GM12892 (cell line): ENCODE data around the gene CTSD.

Experiments
- DNase-seq: peaks from one replicate; pipeline ENCODE4 v3.0.0; 2011; ENCODE audit not compliant: insufficient read length
- FAIRE-seq: peaks from 2 replicates; lab custom pipeline; 2011; peaks lifted over from hg19 to GRCh38; lab: Jason Lieb, UNC
- POLR2A ChIP-seq: IDR thresholded peaks from 2 replicates; pipeline ENCODE4 v1.6.1; 2011; ENCODE audit warnings: low read depth, low read length, control low read depth
- POLR2AphosphoS5 ChIP-seq: IDR thresholded peaks from 2 replicates; pipeline ENCODE4 v1.6.1; 2011; ENCODE audit warnings: low read depth, low read length, control low read depth
- TAF1 ChIP-seq: IDR thresholded peaks from 2 replicates; pipeline ENCODE4 v1.6.1; 2011; ENCODE audit warnings: low read depth, mild to moderate bottlenecking, control low read depth, low read length, borderline replicate concordance

CTSD gene

GRCh38 chr11:1762537-1763302 lies 1.0 kb downstream of the CTSD start:
- FAIRE-seq, result no peak
- peak; percentile 39 for DNase-seq
- TF ChIP-seq TAF1, result no peak
- TF ChIP-seq POLR2AphosphoS5, result no peak
- no peak for TF ChIP-seq POLR2A

GRCh38 chr11:1761857-1762536 lies 1.7 kb downstream of the CTSD start:
- no peak for TF ChIP-seq POLR2A
- no peak for TF ChIP-seq POLR2AphosphoS5
- no peak for TF ChIP-seq TAF1
- FAIRE-seq (no peak), DNase-seq (no peak)

- no peak for TF ChIP-seq POLR2A
- TF ChIP-seq POLR2AphosphoS5, result no peak
- no peak for TF ChIP-seq TAF1
- DNase-seq (no peak), FAIRE-seq (no peak)
These were observed 2.4 kb downstream of the CTSD start for GRCh38 chr11:1761110-1761856.

- FAIRE-seq, result no peak
- TF ChIP-seq TAF1 (no peak), POLR2A (no peak), POLR2AphosphoS5 (no peak)
- DNase-seq, result peak; percentile 25
These were observed 3.2 kb downstream of the CTSD start for GRCh38 chr11:1760351-1761109.

- no peak for FAIRE-seq
- TF ChIP-seq POLR2AphosphoS5 (no peak), TAF1 (no peak), POLR2A (no peak)
- peak; percentile 29 for DNase-seq
These were observed 3.9 kb downstream of the CTSD start for GRCh38 chr11:1759851-1760220.

- TF ChIP-seq POLR2A (no peak), TAF1 (no peak), POLR2AphosphoS5 (no peak)
- FAIRE-seq, result no peak
- DNase-seq, result no peak
These were observed 4.4 kb downstream of the CTSD start for GRCh38 chr11:1759151-1759850.

GRCh38 chr11:1758611-1759150 lies 5.0 kb downstream of the CTSD start:
- FAIRE-seq (no peak), DNase-seq (no peak)

GRCh38 chr11:1757861-1758610 lies 5.7 kb downstream of the CTSD start:
- TF ChIP-seq TAF1 (no peak), POLR2AphosphoS5 (no peak), POLR2A (no peak)
- DNase-seq (peak; percentile 30), FAIRE-seq (no peak)

More at GRCh38 chr11:1758611-1759150, 5.0 kb downstream of the CTSD start:
- no peak for TF ChIP-seq TAF1
- TF ChIP-seq POLR2AphosphoS5, result no peak
- no peak for TF ChIP-seq POLR2A

- FAIRE-seq, result no peak
- DNase-seq, result peak; percentile 23
- TF ChIP-seq POLR2AphosphoS5, result no peak
- TF ChIP-seq TAF1, result no peak
- no peak for TF ChIP-seq POLR2A
These were observed 6.6 kb downstream of the CTSD start for GRCh38 chr11:1756791-1757771.
